K562 treated with DMSO at 1 percent for 24 hours (cell line): ENCODE data around the gene TTC14. TPM values are rescaled to one million over a fixed set of nuclear protein-coding genes. Genes with fewer than 3 reads are reported as not detected.

Experiments used
- total RNA-seq: library from RNA; unstranded; fragments of 300-600 nt; gene quantifications from 2 replicates; pipeline ENCODE4 v1.2.3, GENCODE V29; 2022; ENCODE audit warnings: low read depth; ENCODE audit not compliant: insufficient read depth

TTC14 gene
- 20.1 and 23.1 TPM in 2 replicates for total RNA-seq

GRCh38 chr3:180601688-180602666, at the start of gene TTC14:
TTC14 (plus strand) TSS chr3:180602163; CDS start chr3:180602262, 99 bp downstream.

Other genes with a start within 250 kb of the TTC14 start
- gene CCDC39, start 77.3 kb downstream of the TTC14 start, total RNA-seq, result not detected in 2 replicates